DMS 273 treated with DMSO at 0.1 percent for 48 hours (cell line): ENCODE data around the gene DNAL1.
"Not testable (repeated sequence)": the region's sequence is repeated elsewhere in the genome, so short reads cannot be mapped to it uniquely, and the experiment has no call there.

Experiments used
- DNase-seq: peaks from one replicate; lab custom pipeline; 2025; lab: John Stamatoyannopoulos, UW

The DNAL1 gene

DNA sequence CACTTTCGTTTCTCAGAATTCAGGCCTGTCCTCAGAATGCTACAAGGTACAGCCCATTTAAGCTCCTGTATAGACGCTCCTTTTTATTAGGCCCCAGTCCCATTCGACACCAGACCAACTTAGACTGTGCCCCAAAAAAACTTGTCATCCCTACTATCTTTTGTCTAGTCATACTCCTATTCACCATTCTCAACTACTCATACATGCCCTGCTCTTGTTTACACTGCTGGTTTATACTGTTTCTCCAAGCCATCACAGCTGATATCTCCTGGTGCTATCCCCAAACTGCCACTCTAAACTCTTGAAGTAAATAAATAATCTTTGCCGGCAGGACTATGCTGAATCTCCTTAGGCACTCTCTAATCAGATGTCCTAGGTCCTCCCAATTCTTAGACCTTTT, 63.3 kb downstream of the DNAL1 start:
- not testable (repeated sequence) for DNase-seq

DNA sequence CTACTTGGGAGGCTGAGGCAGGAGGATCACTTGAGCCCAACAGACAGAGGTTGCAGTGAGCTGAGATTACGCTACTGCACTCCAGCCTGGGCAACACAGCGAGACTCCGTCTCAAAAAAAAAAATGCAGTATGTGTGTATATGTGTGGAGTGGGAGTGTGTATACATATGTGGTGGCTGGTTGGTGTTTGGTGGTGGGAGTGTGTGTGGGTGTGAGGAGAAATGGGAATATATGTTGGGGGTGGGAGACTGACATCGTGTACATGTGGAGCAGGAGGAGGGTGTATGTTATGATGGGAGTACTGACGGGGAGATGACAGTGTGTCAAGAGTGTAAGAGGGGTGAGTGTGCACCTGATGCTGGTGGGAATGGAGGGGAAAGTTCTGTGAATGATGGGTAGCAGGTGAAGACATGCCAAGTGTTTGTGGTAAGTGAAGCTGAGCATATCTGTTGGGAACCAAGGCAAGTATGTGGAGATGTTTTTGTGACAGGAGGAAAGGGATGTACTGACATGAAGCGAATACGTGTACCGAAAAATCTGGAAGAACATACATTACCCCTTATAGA, 65.2 kb downstream of the DNAL1 start:
- no peak for DNase-seq

DNA sequence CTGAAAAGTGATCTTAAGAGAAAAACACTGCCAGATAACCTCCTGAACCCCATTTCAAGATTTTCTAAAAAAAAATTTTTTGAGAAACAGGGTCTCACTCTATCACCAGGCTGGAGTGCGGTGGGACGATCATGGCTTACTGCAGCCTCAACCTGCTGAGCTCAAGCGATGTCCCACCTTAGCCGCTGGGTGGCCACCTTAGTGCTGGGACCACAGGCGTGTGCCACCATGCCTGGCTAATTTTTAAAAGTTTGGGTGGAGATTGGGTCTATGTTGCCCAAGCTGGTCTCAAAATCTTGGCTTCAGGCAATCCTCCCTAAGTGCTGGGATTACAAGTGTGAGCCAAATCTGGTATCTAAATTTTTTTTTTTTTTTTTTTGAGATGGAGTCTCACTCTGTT, 66.0 kb downstream of the DNAL1 start:
- no peak for DNase-seq

GRCh38 chr14:73712071-73712506, 67.3 kb downstream of the DNAL1 start:
- DNase-seq = no peak

DNA sequence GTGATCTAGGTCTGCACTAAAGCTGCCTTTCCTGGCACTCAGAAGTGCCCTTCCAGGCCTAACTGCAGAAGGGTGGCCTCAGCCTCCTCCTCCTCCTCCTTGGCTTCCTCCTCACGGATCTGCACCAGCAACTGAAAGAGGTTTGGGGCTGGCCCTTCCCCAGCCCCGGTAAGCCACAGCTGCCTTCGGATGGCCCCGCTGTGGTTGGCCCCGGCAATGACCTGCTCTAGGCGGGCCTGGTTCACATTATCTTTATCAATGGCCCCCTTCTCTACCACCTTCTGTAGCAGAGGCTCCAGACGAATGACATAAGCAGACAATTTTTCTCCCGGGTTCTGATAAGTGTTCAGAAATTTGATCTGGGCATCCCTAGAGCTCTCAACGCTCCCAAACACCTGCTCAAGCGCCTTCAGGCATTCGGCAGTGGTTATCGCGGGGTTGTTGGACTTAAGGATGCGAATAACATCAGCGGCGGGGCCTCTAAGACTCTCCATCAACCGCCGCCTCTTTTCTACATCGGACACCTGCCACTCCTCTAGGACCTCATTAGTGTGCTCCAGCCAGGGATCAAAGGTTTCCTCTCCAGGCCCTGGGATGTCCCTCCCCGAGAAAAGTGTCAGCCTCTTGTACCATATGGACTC, 67.9 kb downstream of the DNAL1 start:
- DNase-seq = peak; percentile 27

GRCh38 chr14:73713206-73713802, 68.5 kb downstream of the DNAL1 start:
- no peak for DNase-seq

DNA sequence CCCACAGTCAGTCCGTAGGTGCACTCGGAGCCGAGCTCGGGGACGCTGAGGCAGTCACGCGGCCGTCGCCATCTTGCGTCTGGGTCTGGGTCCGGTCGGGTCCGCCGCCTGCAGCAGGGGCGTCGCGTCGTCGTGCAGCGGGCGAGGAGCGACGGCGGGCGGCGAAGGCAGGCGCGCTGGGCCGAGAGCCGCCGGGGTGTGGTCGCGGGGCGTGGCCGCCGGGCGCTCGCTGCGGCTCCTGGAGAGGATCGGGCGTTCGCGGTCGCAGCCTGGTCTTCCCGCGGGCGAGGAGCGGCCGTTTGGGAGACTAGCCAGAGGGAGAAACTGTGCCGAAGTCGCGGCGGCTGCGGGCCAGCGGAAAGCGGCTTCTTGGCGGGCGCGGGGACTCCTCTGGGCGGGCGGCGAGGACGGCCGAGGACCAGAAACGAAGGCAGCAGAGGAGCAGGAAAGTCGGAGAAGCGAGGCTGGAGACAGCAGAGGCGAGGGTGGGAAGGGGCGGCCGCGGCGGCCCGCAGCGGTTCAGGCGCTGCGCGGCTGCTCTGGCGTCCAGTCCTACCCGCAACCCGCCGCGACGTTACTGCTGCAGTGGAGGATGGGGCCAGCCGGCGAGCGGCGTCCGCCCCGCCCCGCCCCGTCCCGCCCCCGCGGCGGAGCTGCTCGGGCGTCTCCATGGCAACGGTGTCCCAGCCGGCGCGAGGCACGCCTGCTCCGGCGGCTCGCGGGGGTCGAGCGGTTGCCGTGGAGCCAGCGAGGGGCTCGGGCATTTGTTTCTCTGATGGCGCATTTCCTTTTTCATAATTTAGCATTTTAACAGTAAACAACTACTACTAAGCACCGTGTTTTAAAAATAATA, 69.2 kb downstream of the DNAL1 start, which contains the start of gene PNMA1:
TSS of gene PNMA1 (minus strand) at position 582 of the 853 bp plus-strand sequence. CDS start 745 bp downstream, outside the sequence.
- peak; percentile 44 for DNase-seq

DNA sequence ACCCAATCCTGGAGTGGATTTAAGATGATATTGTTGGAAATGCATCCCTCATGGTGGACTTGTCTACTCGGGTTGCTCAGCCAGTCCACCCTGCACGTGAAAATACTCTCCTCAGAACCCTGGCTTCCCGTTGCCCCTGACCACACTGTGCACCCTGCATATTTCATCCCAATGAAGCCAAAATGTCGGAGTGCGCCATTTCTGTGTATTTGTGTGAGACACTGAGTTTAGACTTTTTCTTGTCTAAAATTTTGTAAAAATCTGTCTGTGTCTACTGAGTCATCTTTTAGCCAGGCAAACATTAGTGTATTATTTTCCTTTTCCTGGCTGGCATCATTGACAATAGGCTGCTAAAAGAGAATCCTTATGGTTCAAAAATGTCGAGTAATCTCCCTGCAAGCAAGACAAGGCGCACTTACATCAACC, 69.9 kb downstream of the DNAL1 start:
- no peak for DNase-seq

DNA sequence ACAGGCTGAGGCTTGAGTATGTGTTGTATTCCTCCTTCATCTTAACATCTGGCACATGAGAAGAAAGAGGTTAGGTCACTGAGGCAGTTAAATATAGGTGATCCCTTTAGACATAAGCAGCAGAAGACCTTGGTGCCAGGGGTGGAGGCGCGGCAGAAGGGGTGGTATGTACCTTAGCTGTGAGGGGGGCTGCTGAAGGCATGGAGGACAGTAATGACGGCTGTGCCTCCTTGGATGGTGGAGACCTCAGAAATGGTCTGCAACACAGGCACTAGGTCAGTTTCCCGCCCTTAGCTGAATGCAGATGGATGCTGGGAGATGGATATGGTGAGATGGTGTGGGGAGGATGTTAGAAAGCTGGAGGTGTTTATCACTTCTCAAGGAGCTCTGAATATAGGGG, 70.9 kb downstream of the DNAL1 start:
- DNase-seq = no peak

GRCh38 chr14:73717266-73717665, 72.5 kb downstream of the DNAL1 start:
- no peak for DNase-seq

GRCh38 chr14:73717711-73718417, 73.1 kb downstream of the DNAL1 start:
- no peak for DNase-seq

DNA sequence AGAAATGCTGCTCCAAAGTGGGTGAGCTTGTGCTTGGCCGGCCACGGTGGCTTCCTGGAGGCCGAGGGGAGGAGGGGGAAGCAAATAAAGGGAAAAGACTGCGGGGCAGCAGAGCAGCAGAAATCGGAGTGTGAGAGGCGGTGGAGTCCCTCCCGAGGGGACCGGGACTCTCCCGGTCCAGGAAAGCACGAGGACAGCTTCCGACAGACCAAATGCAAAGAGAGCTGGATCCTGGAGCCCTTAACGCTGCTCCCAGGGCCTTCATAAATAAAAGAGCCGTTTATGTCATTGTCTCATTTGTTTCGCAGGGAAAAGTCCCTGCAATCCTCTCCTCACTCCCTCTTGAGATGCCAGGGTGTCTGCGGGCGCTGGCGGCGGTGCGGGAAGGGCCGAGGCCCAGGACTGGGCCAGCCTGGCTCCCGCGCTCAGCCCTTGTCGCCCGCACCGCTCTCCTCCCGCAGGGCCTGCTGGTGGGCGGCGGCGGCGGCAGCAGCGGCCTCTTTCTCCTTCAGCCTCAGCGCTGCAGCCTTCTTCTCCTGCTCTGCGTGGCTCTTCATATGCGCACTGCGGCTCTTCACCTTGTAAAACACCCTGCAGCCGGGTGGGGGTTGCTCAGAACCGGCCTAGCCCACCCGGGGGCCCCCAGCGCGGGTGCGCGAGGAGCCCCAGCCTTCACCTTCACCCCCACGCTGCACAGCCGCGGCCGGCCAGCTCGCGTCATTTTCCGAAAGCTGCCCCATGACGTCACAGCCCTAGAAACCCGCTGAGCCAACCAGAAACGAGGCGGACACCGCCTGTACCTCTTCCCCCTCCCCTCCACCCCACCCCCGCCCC, 73.8 kb downstream of the DNAL1 start:
- no peak for DNase-seq

DNA sequence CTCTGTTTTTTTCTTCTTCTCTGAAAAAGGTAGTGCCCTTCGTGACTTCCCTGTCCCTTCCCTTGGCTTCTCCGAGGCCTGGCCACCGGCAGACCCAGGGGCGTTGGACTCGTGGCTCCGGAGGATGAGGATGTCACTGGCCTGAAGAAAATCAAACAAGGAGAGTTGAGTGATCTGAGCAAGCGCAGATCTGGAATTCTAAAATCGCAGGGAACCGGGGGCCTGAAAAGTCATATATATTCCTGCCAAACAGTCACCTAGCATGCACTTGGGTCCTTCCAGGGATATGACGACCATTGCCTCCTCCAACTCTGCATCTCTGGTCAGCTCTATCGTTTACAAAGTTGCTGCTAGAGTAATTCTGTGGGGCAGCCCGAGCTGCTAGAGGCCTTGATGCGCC, 74.6 kb downstream of the DNAL1 start:
- no peak for DNase-seq

- DNase-seq = no peak
Observed at GRCh38 chr14:73719791-73720190, 75.0 kb downstream of the DNAL1 start.

DNA sequence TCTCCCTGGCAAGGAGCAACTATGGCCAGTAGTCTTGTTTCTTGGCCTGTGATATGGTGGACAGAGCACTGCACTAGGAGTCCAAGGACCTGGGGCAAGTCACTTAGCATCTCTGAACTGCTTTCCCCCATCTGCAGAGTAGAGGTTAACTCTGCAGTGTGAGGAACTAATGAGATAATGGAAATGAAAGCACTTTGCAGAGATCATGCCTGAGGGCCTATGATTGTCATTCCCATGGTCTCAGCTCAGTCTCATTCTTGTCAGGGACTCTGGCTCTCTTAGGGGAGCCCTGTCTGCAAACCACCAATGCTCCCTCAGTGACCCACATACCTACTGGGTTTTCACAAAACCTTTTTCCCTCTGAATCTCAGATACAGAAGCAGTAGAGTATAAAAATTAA, 75.8 kb downstream of the DNAL1 start:
- no peak for DNase-seq

- DNase-seq = no peak
Observed at GRCh38 chr14:73721101-73721821, 76.5 kb downstream of the DNAL1 start.

DNA sequence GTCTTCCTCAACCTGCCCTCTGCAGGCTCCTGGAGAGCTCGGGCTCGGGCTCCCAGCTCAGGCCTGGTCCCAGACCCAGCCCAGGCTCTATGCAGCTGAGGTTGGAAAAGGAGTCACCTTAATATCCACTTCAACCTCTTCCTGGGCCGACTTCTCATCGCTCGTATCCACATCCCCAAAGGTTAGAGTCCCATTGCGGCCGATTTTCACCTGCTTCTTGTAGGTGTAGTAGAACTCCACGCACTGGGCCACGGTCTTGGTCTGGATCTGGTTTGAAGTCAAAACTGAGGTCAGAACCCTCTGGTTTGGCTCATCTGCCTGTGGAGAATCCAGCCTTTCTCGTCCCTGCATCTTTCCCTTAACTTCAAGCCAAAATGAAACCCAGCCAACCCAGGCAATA, 77.8 kb downstream of the DNAL1 start:
- DNase-seq = no peak

DNA sequence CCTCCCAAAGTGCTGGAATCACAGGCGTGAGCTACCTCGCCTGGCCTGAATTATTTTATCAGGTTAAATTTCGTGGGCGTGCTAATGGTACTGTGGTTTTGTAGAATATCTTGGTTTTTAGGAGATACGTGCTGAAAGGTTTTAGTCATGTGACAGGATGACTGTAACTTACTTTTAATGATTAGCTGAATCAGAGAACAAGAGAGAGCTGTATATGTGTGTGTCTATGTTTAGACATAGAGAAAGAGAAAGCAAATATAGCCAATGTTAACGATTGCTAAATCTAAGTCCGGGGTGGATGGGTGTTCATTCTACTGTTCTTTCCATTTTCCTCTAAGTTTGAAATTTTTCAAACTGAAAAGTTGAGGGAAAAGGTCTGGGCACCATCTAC, 78.6 kb downstream of the DNAL1 start:
- no peak for DNase-seq

DNA sequence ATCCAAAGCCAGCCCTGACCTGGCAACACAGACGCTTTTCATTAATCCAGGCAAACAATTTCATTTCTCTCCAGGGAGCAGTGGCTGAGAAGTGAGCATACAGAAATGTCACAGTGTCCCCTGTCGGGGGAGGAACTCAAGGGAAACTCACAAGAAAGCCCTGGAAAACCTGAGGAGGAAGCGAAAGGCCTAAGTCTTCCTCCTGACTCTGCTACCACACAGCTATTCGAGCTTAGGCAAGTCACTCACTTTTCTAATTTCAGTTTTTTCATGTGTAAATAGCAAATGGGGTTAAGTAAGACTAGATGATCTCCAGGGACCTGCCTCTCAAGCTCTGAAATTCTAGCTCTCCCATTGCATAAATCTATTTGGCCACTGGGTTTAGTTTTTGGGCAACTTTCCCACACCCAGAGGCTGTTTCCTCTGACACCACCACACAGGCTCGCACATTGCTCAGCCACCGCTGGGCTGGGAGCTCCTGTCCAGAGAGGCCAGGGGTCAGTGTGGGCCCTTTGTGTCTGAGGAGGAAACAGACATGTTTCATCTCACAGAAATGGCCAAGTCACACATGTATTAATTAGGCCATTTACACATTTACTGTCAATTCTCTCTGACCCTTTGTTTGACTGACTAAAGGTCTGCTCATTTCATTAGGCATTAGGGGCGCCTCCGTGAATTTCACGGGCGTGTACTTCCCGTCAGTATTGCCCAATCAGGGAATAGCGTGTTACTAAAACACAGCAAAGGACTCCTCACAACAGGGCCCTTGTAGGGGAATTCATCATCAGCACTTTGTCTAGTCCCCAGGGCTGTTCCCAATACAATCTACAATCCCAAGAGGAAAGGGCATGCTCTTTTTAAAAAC, 79.2 kb downstream of the DNAL1 start:
- DNase-seq = no peak
